NCI-H146 (cell line): ENCODE results near the gene ZNF280B.
"Not testable (repeated sequence)": the region's sequence is repeated elsewhere in the genome, so short reads cannot be mapped to it uniquely, and the experiment has no call there.

ENCODE experiments used
- DNase-seq: peaks from one replicate; lab custom pipeline; 2025; lab: John Stamatoyannopoulos, UW

The ZNF280B gene

GRCh38 chr22:22507743-22508273 lies 734 bp downstream of the ZNF280B start:
- peak; percentile 12 for DNase-seq

DNA sequence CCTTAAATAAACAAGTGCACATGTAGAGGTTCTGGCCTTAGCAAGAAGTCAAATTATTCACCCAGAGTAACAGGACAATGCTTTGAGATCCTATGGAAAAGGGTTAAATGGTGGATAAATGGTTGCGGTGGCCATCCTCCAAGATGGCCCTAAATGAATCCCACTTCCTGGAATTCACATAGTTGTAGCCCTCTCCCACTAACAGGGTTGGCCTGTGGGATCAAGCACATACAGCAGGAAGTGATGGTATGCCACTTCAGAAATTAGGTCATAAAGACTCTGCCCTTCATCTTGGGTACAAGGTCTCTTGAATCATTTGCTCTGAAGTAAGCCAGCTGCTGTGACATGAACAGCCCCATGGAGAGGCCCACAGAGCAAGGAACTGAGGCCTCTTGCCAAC lies 1.8 kb downstream of the ZNF280B start:
- no peak for DNase-seq

DNA sequence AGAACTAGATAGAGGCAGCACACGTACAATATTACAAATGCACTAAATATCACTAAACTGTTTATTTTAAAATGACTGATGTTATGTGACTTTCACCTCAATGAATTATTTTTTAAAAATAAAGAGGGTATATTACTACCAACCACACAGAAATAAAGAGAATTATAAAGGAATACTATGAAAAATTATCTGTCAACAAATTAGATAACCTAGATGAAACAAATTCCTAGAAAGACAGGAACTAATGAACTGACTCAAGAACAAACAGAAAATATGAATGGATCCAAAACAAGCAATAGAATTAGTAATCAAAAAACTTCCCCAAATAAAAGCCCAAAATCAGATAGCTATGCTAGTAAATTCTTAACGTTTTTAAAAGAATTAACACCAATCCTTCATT lies 10.3 kb downstream of the ZNF280B start:
- DNase-seq = no peak

DNA sequence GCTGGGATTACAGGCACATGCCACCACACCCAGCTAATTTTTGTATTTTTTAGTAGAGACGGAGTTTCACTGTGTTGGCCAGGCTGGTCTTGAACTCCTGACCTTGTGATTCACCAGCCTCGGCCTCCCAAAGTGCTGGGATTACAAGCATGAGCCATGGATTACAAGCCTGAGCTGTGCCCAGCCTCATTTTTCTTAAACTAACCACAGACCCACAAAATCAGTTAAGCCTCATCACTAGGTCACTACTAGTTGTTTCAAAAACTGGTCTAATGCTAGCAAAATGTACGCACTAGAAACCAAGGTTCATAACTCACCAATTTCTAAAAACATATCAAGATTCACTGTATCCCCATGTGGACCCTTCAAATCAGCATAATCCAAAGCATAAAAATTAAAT lies 17.0 kb downstream of the ZNF280B start:
- DNase-seq = not testable (repeated sequence)

- DNase-seq = no peak
Measured at GRCh38 chr22:22488736-22489135, 19.8 kb downstream of the ZNF280B start.

- no peak for DNase-seq
Measured at GRCh38 chr22:22487869-22488597, 20.5 kb downstream of the ZNF280B start.

DNA sequence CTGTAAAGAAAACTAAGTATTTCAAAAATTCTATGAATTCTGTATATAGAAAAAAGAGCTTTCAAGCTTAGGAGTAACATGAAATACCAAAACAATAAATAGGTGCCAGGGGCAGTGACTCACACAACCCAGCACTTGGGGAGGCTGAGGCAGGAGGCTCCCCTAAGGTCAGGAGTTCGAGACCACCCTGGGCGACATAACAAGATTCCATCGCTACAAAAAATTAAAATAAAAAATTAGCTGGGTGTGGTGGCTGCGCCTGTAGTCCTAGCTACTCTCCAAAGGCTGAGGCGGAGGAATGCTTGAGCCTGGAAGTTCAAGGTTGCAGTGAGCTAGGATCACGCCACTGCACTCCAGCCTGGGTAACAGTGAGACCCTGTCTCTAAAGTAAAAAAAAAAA lies 21.5 kb downstream of the ZNF280B start:
- DNase-seq = no peak

- DNase-seq = no peak
Measured at GRCh38 chr22:22486132-22486899, 22.2 kb downstream of the ZNF280B start.

DNA sequence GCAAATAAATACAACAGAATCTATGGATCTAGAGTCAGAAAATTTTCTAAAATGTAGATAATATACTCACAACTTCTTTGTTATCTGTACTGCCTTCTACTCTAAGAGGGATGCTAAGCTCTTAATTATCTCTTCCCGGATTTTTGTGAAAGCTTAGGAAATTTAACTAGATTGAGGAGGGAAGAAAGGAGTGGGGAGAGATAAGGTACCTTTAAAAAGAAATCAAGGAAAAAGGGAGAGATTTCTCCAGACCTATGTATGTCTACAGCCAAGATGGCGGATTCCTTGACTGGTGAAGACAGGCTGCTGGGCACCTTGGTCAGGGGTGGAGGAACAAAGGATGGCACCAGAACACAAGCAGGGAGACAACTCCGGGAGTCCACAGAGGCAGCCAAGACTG lies 23.0 kb downstream of the ZNF280B start:
- DNase-seq = no peak

- DNase-seq = no peak
Measured at GRCh38 chr22:22484023-22484422, 24.5 kb downstream of the ZNF280B start.

GRCh38 chr22:22480940-22481339 lies 27.6 kb downstream of the ZNF280B start:
- DNase-seq = no peak

DNA sequence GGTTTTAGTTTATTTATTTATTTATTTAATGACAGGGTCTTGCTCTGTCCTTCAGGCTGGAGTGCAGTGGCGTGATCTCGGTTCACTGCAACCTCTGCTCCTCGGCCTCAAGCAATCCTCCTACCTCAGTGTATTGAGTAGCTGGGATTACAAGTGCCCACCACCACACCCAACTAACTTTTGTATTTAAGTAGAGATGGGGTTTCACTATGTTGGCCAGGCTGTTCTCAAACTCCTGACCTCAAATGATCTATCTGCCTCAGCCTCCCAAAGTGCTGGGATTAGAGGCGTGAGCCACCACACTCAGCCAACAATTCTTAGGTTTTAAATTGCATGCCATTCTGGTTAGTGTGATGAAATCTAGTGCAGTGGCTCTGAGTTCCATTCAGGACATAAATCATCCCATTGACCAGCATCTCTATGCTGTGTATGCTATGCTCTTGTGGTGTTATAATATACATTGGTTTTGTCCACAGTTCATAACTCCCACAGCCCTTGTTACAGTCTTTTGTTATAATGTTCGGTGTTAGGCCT lies 28.5 kb downstream of the ZNF280B start:
- DNase-seq = no peak

DNA sequence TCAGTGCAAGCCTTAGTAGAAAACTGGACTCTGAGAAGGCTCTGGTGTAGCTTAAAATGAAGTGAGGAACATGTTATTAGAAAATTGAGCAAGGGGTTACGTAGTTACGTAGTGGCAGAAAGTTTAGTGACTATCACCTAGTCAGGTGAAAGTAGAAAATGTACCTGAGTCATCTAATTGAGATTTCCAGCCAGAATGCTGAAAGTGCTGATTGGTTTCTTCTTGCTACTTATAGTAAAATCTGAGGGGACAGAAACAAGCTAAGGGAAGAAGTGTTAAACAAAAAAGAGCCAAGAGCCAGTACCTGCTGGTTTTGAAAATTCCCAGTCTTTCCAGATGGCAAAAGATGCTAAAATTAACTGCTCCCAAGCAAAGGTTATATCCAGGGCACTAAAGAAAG lies 29.4 kb downstream of the ZNF280B start:
- DNase-seq = no peak

DNA sequence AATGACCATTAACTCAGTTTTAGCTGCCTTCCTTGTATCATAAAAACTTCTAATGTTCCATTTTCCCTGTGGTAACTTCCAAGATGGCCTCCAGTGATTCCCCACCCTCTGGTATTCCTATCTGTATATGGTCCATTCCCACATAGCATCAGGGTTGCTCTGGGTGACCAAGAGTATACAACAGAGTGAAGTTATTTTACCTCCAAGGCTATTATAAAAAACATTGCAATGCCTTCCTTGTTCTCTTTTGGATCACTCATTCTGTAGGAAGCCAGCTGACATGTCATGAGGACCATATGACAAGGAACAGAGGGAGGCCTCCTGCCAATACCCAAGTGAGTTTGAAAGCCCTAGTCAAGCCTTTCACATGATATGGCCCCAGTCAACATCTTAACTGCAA lies 30.1 kb downstream of the ZNF280B start:
- DNase-seq = no peak

DNA sequence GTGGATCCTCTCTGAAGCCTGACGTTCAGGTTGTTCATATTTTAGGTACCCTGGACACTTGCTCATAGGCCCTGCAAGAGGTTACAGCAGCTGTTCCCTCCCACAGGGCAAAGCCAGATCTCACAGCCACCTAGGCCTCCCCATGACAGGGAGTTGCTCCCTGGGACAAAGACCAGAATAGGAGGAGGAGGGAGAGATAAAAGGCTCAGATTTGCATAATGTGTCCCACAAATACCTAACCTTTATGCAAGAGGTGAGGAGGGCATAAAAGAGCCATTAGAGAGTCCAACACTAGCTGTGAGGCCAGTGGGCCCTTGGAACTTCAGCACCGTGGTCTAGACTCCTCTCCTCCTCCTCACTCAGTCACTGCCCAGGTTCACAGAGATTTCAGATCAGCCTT lies 33.8 kb downstream of the ZNF280B start:
- no peak for DNase-seq

GRCh38 chr22:22471104-22471503 lies 37.4 kb downstream of the ZNF280B start:
- not testable (repeated sequence) for DNase-seq

DNA sequence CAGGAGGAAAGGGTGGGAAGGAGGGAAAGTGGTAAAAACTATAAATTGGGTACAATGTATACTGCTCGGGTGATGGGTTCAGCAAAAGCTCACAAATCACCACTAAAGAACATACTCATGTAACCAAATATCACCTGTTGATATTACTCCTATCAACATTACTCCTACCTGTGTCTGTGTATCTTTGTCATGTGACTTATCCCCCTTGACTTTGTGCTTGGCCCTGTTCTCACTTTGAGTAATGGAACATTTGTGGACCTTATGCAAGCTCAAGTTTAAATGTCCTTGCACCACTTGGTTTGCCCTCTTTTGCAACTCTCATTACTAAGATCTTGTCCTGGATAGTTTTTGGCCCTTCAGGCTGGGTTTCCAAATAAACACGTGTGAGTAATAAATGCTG lies 39.0 kb downstream of the ZNF280B start:
- DNase-seq = no peak

DNA sequence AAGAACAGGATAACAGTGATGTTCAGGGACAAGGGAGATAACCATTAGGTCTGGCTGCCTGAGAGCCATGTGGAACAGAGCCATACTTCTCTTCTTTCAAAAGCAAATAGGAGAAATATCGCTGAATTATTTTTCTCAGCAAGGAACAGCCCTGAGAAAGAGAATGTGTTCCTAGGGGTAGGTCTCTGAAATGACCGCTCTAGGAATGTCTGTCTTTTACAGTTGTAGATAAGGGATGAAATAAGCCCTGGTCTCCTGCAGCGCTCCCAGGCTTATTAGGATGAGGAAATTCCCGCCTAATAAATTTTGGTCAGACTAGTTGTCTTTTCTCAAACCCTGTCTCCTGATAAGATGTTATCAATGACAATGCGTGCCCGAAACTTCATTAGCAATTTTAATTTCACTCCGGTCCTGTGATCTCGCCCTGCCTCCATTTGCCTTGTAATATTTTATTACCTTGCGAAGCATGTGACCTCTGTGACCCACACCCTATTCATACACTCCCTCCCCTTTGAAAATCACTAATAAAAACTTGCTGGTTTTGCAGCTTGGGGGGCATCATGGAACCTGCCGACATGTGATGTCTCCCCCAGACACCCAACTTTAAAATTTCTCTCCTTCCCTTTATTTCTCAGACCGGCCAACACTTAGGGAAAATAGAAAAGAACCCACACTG lies 39.6 kb downstream of the ZNF280B start:
- DNase-seq = not testable (repeated sequence)

- DNase-seq = no peak
Measured at GRCh38 chr22:22467112-22467511, 41.4 kb downstream of the ZNF280B start.

- no peak for DNase-seq
Measured at GRCh38 chr22:22465782-22466181, 42.8 kb downstream of the ZNF280B start.

- DNase-seq = peak; percentile 4
Measured at GRCh38 chr22:22465094-22465602, 43.4 kb downstream of the ZNF280B start.

- no peak for DNase-seq
Measured at GRCh38 chr22:22464541-22465054, 43.9 kb downstream of the ZNF280B start.
